ENCODE results near the gene FCHSD1.
"Not testable (repeated sequence)": the region's sequence is repeated elsewhere in the genome, so short reads cannot be mapped to it uniquely, and the experiment has no call there.

The FCHSD1 gene

GRCh38 chr5:141615991-141616720 lies 35.1 kb downstream of the FCHSD1 start:
- DNase-seq (ENCODE audit: low spot score): no peak

- no peak for DNase-seq (ENCODE audit: low spot score)
These were observed 37.9 kb downstream of the FCHSD1 start for GRCh38 chr5:141613344-141613743.

GRCh38 chr5:141611289-141611688 lies 39.9 kb downstream of the FCHSD1 start:
- DNase-seq (ENCODE audit: low spot score): no peak

- DNase-seq (ENCODE audit: low spot score): not testable (repeated sequence)
These were observed 41.3 kb downstream of the FCHSD1 start for GRCh38 chr5:141609921-141610320.

DNA sequence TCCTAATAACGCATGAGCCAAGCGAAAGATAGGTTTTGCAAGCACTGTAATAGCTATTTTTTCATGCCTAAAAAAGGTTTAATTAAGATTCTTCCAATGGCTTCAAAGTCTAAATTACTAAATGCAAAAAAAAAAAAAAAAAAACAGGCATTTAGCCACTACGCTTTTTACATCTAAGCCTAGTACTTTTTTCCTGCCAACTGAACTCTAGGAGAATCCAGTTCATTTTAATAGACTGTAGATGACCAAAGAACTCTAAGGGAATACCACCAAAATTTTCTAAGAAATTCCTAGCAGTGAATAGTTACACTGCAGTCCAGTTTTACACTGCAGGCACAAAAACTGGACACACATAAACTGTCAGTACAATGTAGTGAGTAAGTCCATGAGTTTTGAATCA lies 42.2 kb downstream of the FCHSD1 start:
- no peak for DNase-seq (ENCODE audit: low spot score)

- DNase-seq (ENCODE audit: low spot score): no peak
These were observed 42.7 kb downstream of the FCHSD1 start for GRCh38 chr5:141608557-141608956.

- DNase-seq (ENCODE audit: low spot score): no peak
These were observed 43.2 kb downstream of the FCHSD1 start for GRCh38 chr5:141608046-141608445.

GRCh38 chr5:141605523-141606277 lies 45.5 kb downstream of the FCHSD1 start:
- peak; percentile 90 for DNase-seq (ENCODE audit: low spot score)

DNA sequence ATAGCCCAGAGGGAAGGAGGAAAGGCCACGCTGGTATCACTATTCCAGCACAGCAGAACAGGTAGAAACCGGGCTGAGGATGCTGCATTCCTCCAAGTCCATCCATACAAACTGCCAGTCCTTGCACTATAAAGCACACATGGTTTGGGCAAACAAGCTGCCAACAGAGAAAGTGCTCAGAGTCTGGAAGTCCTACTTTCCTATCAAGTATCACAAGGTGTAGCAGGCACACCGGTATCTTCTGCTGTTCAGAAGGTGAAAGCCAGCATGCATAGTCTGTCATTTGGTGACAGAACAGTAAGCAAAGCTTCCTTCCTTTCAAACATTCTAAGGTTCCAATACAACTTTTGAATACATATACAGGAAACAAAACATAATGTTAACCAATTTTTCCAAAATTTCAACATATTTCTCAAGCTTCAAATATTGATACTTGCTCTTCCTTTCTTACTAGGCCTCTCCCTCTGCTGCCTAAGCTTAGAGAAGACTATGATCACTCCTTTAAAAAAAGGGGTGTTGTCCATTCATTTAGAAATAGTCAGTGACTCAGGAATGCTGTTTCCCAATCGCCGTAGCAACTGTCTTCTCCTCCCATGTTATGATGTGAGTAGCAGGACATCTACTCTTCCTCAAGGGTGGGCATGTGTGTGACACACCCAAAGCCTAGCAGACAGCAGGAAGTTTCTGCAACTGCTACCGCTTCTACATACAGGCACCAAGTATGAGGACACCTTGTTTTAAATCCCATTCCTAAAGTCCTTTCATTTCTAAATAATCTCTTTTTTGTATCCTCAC lies 47.1 kb downstream of the FCHSD1 start:
- DNase-seq (ENCODE audit: low spot score): no peak

GRCh38 chr5:141602606-141603005 lies 48.6 kb downstream of the FCHSD1 start:
- no peak for DNase-seq (ENCODE audit: low spot score)

- DNase-seq (ENCODE audit: low spot score): no peak
These were observed 52.5 kb downstream of the FCHSD1 start for GRCh38 chr5:141598391-141599345.

GRCh38 chr5:141597814-141598213 lies 53.4 kb downstream of the FCHSD1 start:
- no peak for DNase-seq (ENCODE audit: low spot score)

GRCh38 chr5:141597394-141597793 lies 53.8 kb downstream of the FCHSD1 start:
- DNase-seq (ENCODE audit: low spot score): no peak

- no peak for DNase-seq (ENCODE audit: low spot score)
These were observed 54.4 kb downstream of the FCHSD1 start for GRCh38 chr5:141596867-141597266.

- DNase-seq (ENCODE audit: low spot score): no peak
These were observed 61.1 kb downstream of the FCHSD1 start for GRCh38 chr5:141590127-141590526.
